Hematopoietic multipotent progenitor cell treated with erythropoietin and hydrocortisone succinate and interleukin-3 and kit ligand, for 4 days (in vitro differentiated cells): ENCODE results near the gene ARL16.

Source experiments
- DNase-seq: peaks from one replicate; pipeline ENCODE4 v3.0.0-alpha.2; 2015

The ARL16 gene

GRCh38 chr17:81712468-81713003 lies 28.9 kb upstream of the ARL16 start:
- DNase-seq = peak; percentile 54

DNA sequence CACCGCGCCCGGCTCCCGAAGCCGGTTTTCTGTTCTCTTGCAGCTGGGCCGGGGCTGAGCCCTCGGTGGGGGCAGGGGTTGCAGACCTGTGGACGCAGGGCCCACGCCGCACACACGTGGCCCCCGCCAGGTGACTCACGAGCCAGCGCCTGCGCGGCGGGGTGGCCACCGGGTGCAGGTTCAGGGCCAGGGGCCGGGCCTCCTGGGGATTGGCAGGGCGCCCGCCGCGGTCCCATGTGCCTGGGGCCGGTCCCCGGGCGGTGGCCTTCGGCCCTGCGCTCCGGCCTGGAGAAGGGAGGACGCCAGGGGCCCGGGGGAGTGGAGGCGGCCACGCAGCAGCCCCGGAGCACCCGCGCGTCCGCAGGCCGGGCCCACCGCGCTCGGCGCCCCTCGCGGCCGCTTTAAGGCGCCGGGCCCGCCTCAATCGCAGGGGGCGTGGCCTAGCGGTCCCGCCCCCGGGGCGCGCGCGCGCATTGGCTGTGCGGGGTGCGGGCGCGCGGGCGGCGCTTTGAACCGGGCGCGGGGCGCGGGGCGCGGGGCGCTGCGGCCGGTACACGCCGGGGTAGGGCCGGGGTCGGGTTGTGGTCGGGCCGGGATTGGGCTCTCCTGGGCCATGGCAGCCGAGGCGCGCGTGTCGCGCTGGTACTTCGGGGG lies 28.3 kb upstream of the ARL16 start, which contains the start of gene SLC25A10:
Gene SLC25A10 (plus strand): TSS at position 471 of the 654 bp plus-strand sequence. CDS start 143 bp downstream, at position 614.
- DNase-seq = peak; percentile 90

DNA sequence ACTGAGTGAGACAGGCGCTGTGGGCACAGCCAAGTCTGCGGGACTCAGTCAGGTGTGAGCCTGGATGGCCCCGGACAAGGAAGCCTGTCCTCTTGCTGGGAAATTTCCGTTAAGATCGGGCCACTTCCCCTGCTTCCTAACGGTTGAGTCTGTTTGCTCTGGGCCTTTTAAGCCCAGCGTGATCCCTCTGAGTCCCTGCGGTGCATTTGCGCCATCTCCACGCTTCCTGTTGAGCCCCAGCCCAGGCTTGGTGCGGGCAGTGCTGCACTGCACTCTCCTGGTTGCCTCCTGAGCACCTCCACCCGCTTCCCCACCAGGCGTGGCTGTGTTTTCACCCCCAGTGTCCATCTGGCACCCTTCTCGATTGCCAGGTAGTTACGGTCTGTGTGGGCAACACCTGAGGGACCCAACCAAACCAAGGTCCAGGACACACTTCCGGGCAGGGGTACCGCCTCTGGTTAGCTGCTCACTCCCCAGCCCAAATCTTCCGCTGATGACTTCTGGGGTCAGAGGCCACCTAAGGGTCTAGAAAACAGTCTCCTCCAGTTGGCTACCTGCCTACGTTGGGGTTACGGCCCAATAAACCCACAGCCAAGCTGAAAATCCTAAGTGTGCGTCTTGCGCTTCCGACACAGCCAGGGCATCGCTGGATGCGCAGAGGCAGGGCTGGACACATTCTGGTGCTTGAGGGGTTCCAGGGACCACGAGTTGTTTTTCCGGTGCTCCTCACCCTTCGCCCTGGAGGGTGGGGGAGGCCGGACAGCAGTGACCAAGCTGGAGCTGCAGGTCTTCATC lies 27.1 kb upstream of the ARL16 start:
- peak; percentile 82 for DNase-seq

GRCh38 chr17:81708739-81709185 lies 25.2 kb upstream of the ARL16 start:
- DNase-seq = no peak

DNA sequence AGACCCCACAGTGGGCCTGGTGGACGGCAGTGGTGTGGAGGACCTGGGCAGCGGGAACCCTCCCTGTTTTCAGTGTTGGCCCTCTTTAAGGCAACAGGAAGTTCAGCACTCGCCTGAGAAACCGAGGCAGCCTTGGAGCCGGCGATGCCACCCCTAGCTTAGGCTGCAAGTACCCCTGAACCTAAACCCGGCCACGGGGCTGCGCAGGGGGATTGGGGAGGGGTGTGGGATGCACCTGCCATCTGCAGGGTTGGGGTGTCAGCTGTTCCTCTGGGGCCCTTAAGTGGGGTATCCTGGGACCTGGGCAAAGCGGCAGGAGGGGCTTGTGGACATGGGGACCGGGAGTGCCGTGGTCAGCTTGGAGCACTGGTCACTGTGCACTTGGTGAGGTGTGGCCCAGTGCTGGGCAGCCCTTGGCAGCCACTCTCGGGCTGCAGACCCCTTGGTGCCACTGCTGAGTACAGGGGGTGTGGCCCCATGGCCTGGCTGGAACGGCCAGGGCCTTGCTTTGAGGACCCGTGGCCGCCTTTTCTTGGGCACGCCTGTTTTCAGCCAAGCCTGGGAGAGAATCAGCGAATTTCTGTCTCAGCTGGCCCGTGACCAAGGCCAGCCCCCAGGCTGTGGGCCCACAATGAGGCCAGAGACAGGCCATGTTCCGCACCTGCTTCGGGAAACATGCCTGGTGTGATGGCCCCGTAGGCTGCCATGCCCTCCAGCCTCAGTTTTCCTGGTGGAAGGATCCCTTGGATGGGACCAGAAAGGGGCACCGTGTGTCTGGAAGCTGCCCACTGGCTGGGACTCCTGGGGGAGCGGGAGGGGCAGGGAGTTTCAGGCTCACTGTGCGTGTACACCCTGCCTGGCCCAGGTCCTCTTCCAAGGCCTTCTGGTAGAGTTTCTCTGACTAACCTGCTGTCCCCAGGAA lies 24.4 kb upstream of the ARL16 start:
- DNase-seq = no peak

- DNase-seq = peak; percentile 50
Observed at GRCh38 chr17:81706757-81707624, 23.4 kb upstream of the ARL16 start.

GRCh38 chr17:81706232-81706611 lies 22.6 kb upstream of the ARL16 start:
- no peak for DNase-seq

GRCh38 chr17:81705518-81706231 lies 22.1 kb upstream of the ARL16 start:
- DNase-seq = no peak

DNA sequence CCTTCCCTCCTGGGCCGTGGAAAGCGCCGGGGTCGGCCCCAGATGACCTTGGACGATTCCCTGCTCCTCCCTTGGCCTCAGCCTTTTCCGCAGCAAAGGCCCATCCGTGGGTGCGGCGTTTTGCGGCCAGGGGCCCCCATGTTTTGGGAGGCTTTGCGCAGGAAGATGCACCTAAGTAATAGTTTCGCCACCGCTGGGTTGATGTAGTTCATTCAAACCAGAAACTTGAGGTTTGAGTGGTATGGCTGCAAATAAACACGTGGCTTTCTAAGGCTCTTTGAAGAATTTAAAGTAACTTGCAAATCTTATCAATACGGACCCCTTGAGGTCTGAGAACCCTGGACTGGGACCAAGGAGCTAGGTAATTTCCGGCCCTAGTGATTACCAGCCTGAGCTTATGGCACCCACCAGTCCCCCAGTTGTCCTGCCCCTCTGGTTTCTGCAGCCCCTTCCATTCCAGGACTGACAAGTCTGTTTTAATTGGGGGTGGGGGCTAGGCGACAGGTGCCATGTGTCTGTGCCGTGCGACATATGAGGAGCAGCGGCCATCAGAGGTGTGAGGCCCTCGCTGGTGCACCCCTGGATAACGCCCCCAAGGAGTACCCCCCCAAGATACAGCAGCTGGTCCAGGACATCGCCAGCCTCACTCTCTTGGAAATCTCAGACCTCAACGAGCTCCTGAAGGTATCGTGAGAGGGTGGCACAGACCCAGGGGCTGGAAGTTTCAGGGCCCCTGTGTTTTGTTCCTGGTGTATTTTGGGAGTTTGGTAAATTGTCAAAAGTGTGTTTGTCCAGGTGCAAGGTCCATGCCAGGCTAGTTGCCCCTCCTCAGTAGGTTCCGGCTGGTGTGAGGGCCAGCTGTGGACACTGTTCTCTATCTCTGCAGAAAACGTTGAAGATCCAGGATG lies 20.4 kb upstream of the ARL16 start:
- no peak for DNase-seq

DNA sequence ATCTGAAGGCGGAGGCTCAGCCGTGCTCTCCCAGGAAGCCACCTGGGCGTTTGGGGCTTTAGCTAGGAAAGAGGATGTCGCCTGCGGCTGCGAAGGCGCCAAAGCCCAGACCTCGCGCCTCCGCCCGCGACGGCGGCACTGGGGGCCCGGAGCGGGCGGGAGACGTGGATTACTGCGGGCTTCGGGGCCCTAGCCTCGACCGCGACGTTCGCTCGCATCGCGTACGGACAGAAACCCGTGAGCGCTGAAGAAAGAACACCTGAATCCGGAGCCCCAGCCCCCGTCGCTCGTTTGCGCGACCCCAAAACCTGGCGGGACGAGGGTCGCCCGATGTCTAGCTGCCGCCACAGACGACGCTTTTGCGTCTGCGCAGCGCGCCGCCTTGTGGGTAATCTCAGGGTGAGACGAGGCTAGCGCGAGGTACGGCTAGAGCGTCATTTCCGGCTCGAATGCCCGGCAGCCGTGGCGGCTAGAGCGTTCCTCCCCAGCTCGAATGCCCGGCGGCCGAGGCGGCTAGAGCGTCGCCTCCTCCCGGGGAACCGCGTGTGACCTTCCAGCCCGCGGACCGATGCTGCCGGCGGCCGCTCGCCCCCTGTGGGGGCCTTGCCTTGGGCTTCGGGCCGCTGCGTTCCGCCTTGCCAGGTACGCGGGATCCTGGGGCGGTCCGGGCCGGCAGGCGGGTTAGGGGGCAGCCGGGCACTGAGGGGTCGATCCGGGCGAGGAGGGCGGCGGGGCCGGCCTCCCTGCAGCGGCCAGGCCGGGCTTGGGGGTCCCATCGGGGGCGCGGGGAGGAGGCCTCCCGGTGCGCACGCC lies 19.5 kb upstream of the ARL16 start, which contains the start of gene MRPL12:
Gene MRPL12 (plus strand): TSS at position 434 of the 813 bp plus-strand sequence. CDS start 135 bp downstream, at position 569.
- DNase-seq = peak; percentile 98

DNA sequence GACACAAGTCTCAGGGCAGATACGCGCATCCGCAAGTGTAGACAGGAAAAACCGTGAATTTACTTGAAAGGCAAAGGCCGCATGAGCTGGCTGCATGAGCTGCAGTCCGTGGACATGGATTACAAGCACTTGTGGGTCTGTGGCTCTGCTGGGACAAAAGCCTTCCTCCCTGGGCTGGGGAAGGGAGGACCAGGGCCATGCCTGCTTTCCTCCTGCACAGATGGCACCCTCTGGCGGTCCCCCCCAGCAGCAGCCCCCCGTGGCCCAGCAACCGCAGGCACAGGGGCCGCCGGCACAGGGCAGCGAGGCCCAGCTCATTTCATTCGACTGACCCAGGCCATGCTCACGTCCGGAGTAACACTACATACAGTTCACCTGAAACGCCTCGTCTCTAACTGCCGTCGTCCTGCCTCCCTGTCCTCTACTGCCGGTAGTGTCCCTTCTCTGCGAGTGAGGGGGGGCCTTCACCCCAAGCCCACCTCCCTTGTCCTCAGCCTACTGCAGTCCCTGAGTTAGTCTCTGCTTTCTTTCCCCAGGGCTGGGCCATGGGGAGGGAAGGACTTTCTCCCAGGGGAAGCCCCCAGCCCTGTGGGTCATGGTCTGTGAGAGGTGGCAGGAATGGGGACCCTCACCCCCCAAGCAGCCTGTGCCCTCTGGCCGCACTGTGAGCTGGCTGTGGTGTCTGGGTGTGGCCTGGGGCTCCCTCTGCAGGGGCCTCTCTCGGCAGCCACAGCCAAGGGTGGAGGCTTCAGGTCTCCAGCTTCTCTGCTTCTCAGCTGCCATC lies 17.9 kb upstream of the ARL16 start:
- DNase-seq = peak; percentile 79

- DNase-seq = no peak
Observed at GRCh38 chr17:81700353-81701287, 17.0 kb upstream of the ARL16 start.

- DNase-seq = no peak
Observed at GRCh38 chr17:81697261-81698044, 13.9 kb upstream of the ARL16 start.

GRCh38 chr17:81696218-81696941 lies 12.8 kb upstream of the ARL16 start:
- DNase-seq = no peak

GRCh38 chr17:81695801-81696200 lies 12.2 kb upstream of the ARL16 start:
- no peak for DNase-seq
